ENCODE measurements around the gene LRRC38.

DNA sequence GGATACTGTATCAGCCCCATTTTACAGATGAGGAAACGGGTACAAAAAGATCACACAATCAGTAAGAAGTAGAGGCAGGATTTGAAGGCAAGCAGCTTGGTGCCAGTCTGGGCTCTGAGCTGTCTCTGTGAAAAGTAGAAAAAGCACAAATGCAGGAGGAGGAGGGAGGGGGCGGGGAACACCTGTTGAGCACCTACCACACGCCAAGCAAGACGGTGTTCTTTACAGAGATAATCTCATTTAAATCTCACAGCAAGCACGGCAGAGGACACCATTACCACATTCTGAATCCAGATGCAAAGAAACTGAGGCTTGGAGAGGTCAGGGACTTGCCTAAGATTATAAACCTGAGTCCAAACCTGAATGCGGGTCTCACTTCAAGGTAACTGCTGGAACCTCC lies 3.3 kb downstream of the LRRC38 start:
- TF ChIP-seq, protein P1, sequence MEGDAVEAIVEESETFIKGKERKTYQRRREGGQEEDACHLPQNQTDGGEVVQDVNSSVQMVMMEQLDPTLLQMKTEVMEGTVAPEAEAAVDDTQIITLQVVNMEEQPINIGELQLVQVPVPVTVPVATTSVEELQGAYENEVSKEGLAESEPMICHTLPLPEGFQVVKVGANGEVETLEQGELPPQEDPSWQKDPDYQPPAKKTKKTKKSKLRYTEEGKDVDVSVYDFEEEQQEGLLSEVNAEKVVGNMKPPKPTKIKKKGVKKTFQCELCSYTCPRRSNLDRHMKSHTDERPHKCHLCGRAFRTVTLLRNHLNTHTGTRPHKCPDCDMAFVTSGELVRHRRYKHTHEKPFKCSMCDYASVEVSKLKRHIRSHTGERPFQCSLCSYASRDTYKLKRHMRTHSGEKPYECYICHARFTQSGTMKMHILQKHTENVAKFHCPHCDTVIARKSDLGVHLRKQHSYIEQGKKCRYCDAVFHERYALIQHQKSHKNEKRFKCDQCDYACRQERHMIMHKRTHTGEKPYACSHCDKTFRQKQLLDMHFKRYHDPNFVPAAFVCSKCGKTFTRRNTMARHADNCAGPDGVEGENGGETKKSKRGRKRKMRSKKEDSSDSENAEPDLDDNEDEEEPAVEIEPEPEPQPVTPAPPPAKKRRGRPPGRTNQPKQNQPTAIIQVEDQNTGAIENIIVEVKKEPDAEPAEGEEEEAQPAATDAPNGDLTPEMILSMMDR (IDR thresholded peaks at IDR 0.05) = no peak
- TF ChIP-seq POLR2A (IDR thresholded peaks at IDR 0.05) = no peak

Data from adrenal gland (tissue), 5 donors.